ENCODE results near the gene NCOA7.

- TF ChIP-seq, protein P1, sequence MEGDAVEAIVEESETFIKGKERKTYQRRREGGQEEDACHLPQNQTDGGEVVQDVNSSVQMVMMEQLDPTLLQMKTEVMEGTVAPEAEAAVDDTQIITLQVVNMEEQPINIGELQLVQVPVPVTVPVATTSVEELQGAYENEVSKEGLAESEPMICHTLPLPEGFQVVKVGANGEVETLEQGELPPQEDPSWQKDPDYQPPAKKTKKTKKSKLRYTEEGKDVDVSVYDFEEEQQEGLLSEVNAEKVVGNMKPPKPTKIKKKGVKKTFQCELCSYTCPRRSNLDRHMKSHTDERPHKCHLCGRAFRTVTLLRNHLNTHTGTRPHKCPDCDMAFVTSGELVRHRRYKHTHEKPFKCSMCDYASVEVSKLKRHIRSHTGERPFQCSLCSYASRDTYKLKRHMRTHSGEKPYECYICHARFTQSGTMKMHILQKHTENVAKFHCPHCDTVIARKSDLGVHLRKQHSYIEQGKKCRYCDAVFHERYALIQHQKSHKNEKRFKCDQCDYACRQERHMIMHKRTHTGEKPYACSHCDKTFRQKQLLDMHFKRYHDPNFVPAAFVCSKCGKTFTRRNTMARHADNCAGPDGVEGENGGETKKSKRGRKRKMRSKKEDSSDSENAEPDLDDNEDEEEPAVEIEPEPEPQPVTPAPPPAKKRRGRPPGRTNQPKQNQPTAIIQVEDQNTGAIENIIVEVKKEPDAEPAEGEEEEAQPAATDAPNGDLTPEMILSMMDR (IDR thresholded peaks at IDR 0.05 in 2 of 3, conservative IDR thresholded peaks at IDR 0.05 in 1 of 3; ENCODE audit: borderline replicate concordance in 1 of 3, insufficient read depth in 1 of 3, low read depth in 2 of 3, low read length in 2 of 3): no peak
- TF ChIP-seq POLR2A (IDR thresholded peaks at IDR 0.05; ENCODE audit: borderline replicate concordance, extremely low read depth, insufficient read depth, insufficient read length) (no peak), EZH2 (IDR thresholded peaks at IDR 0.05) (no peak), JUND (IDR thresholded peaks at IDR 0.05) (no peak), POLR2AphosphoS5 (IDR thresholded peaks at IDR 0.05; ENCODE audit: low read depth, low read length) (no peak), MAX (IDR thresholded peaks at IDR 0.05) (no peak), SIN3A (IDR thresholded peaks at IDR 0.05; ENCODE audit: low read depth) (no peak), RAD21 (IDR thresholded peaks at IDR 0.05; ENCODE audit: low read depth) (no peak), SP1 (IDR thresholded peaks at IDR 0.05; ENCODE audit: low read depth) (no peak)
- TF ChIP-seq, protein P2, sequence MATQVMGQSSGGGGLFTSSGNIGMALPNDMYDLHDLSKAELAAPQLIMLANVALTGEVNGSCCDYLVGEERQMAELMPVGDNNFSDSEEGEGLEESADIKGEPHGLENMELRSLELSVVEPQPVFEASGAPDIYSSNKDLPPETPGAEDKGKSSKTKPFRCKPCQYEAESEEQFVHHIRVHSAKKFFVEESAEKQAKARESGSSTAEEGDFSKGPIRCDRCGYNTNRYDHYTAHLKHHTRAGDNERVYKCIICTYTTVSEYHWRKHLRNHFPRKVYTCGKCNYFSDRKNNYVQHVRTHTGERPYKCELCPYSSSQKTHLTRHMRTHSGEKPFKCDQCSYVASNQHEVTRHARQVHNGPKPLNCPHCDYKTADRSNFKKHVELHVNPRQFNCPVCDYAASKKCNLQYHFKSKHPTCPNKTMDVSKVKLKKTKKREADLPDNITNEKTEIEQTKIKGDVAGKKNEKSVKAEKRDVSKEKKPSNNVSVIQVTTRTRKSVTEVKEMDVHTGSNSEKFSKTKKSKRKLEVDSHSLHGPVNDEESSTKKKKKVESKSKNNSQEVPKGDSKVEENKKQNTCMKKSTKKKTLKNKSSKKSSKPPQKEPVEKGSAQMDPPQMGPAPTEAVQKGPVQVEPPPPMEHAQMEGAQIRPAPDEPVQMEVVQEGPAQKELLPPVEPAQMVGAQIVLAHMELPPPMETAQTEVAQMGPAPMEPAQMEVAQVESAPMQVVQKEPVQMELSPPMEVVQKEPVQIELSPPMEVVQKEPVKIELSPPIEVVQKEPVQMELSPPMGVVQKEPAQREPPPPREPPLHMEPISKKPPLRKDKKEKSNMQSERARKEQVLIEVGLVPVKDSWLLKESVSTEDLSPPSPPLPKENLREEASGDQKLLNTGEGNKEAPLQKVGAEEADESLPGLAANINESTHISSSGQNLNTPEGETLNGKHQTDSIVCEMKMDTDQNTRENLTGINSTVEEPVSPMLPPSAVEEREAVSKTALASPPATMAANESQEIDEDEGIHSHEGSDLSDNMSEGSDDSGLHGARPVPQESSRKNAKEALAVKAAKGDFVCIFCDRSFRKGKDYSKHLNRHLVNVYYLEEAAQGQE (IDR thresholded peaks at IDR 0.05; ENCODE audit: low read depth): no peak
These were observed 47.2 kb upstream of the NCOA7 start for GRCh38 chr6:125743604-125744003.
